ENCODE measurements around the gene MR1.

MR1 gene

DNA sequence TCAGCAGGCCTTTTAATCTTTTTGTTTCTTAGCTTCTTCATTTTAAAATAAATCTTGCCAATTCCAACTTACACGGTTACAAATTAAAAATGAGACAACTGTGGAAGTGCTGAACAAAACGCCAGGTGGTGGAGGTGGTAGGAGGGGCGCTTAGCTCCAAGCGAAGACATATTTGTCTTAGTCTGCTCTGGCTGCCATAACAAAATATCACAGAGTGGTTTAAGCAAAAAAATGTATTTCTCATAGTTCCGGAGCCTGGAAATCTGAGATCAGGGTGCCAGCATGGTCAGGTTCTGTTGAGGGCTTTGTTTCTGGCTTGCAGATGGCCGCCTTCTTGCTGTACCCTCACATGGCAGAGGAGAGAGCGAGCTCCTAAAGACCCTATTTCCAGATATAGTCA is 69.6 kb downstream of the MR1 start:
- Histone ChIP-seq H3K4me3 (ENCODE audit: low read depth, low read length) (no peak overlapping the region), H3K4me1 (ENCODE audit: control insufficient read depth, insufficient read depth, low read length) (peaks cover 65% of the 10 kb centered on the region), H3K27ac (ENCODE audit: low read depth, low read length) (no peak overlapping the region), H3K27me3 (ENCODE audit: control insufficient read depth, insufficient read depth, low read length) (peaks cover 84% of the 10 kb centered on the region), H3K36me3 (ENCODE audit: control insufficient read depth, insufficient read depth, low read length) (no peaks in the 10 kb centered on the region), H3K9ac (ENCODE audit: low read length) (no peak overlapping the region), H3K9me3 (ENCODE audit: control insufficient read depth, insufficient read depth, low read depth, low read length) (no peaks in the 10 kb centered on the region)

DNA sequence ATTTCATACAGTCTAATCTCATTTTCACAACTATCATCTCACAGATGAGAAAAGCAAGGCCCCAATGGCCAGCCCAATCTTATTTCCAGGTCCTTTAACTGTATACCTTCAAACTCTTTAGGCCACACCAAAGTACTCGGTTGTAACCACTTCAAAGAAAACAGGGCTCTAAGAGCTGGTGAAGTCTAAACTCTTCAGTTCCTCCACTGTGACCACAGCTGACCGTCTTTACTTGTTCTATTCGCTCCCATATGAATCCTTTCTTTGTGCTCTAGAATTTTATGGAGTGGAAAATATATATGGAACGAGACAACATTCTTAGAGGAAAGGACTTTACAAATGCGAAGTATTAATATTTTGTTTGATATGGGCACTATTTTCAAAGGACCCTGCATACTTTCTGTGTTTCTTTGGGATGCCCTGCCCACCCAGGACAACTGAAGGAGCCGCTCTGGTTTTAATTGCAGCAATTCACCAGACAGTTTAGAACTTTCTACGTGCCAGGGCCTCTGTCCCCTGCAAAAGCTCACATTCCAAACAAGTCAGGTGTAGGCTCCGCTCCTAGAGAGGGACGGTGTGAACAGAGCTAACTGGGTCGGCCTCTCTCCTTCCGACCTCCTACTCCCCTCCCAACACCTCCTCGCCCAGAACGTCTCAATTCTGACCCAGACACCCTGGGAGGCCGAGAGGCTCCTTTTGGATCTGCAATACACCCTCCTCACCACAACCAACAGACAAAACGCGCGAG is 70.4 kb downstream of the MR1 start:
- Histone ChIP-seq H3K27me3 (ENCODE audit: control insufficient read depth, insufficient read depth, low read length) (peaks cover 84% of the 10 kb centered on the region), H3K27ac (ENCODE audit: low read depth, low read length) (peak overlapping the region; percentile 82; the same call in 1 of the 2 replicates), H3K9ac (ENCODE audit: low read length) (peak overlapping the region; percentile 69), H3K4me1 (ENCODE audit: control insufficient read depth, insufficient read depth, low read length) (peaks cover 67% of the 10 kb centered on the region), H3K36me3 (ENCODE audit: control insufficient read depth, insufficient read depth, low read length) (no peaks in the 10 kb centered on the region), H3K9me3 (ENCODE audit: control insufficient read depth, insufficient read depth, low read depth, low read length) (no peaks in the 10 kb centered on the region), H3K4me3 (ENCODE audit: low read depth, low read length) (peak overlapping the region; percentile 77)

DNA sequence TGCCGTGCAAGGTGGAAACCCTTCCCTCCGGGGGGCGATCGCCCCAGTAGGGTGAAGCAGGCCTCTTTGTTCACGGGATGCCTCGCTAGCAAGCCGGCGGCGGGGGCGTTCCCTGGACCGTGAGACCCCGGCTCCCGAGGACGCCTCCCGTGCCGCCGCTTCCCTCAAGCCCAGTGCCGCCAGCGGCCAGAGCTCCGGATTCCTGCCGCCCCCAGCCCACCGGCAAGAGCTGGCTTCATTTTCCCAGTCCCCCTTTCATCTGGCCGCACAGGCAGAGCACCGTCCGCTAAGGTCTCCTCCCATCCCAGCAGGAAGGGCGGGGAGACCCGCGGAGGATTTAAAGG is 71.0 kb downstream of the MR1 start:
- H3K9me3 ChIP-seq (ENCODE audit: control insufficient read depth, insufficient read depth, low read depth, low read length) = no peaks in the 10 kb centered on the region
- peaks cover 67% of the 10 kb centered on the region for H3K4me1 ChIP-seq (ENCODE audit: control insufficient read depth, insufficient read depth, low read length)
- H3K36me3 ChIP-seq (ENCODE audit: control insufficient read depth, insufficient read depth, low read length) = no peaks in the 10 kb centered on the region
- H3K27ac ChIP-seq (ENCODE audit: low read depth, low read length) = peak overlapping the region; percentile 82; the same call in 1 of the 2 replicates
- H3K27me3 ChIP-seq (ENCODE audit: control insufficient read depth, insufficient read depth, low read length) = peaks cover 84% of the 10 kb centered on the region
- peak overlapping the region; percentile 77 for H3K4me3 ChIP-seq (ENCODE audit: low read depth, low read length)
- peak overlapping the region; percentile 69 for H3K9ac ChIP-seq (ENCODE audit: low read length)

DNA sequence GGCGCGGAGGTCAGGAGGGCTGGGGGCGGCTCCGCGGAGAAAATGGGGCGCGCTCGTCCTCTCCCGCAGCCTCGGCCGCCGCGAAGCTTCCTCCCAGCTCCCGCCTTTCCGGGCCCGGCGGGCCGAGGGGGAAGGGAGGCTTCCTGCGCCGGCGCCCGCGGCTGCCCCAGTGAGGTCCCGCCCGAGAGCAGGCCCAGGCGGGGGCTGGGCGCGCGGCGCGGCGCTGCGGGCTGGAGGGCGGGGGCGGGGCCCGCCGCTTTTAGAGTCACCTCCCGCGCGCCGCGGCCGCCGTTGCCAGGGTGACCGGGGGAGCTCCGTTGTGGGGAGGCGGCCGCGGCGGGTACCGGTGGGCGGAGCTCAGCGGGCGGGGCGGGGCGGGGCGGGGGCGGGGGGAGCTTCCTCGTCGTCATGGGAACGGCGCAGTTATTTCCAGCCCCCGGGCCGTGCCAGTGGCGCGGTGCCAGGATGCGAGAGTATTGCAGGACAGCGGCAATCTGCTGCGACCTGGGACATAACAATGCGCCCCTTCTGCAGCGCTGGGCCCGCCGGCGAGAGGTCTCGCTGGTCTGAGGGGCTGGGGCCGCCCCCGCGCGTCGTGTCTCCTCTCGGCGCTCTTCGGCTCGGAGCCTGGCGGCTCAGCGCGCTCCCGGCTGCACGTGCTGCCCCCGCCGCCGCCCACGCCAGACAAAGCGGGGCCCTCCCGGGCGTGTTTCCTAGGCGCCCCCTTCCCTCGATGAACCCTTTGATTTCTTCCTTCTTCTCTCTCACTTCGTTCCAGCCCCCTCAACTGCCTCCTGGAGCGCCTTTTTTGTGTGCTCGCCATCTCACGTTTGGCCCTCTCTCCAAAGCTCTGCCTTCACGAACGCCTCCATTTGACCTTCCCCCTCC is 71.6 kb downstream of the MR1 start:
- Histone ChIP-seq H3K4me1 (ENCODE audit: control insufficient read depth, insufficient read depth, low read length) (peaks cover 67% of the 10 kb centered on the region), H3K4me3 (ENCODE audit: low read depth, low read length) (peak overlapping the region; percentile 77), H3K36me3 (ENCODE audit: control insufficient read depth, insufficient read depth, low read length) (no peaks in the 10 kb centered on the region), H3K27ac (ENCODE audit: low read depth, low read length) (peak overlapping the region; percentile 82; the same call in 1 of the 2 replicates), H3K27me3 (ENCODE audit: control insufficient read depth, insufficient read depth, low read length) (peaks cover 81% of the 10 kb centered on the region), H3K9me3 (ENCODE audit: control insufficient read depth, insufficient read depth, low read depth, low read length) (no peaks in the 10 kb centered on the region), H3K9ac (ENCODE audit: low read length) (peak overlapping the region; percentile 69)

DNA sequence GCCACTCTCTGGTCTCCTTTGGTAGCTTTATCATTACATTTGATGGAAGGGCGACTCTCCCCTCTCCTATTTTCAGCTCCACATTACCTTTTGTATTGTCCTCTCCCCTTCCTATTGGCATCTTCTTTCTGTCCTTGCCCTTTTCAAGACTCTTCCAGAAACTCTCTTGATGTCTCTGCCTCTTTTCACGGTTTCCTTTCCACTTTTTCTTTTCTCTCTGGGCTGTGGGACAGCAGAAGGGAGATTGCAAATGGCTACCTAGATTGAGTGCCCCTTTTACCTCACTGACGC is 72.2 kb downstream of the MR1 start:
- Histone ChIP-seq H3K27ac (ENCODE audit: low read depth, low read length) (no peak overlapping the region), H3K4me1 (ENCODE audit: control insufficient read depth, insufficient read depth, low read length) (peaks cover 62% of the 10 kb centered on the region), H3K4me3 (ENCODE audit: low read depth, low read length) (peak overlapping the region; percentile 55), H3K36me3 (ENCODE audit: control insufficient read depth, insufficient read depth, low read length) (no peaks in the 10 kb centered on the region), H3K9me3 (ENCODE audit: control insufficient read depth, insufficient read depth, low read depth, low read length) (no peaks in the 10 kb centered on the region), H3K27me3 (ENCODE audit: control insufficient read depth, insufficient read depth, low read length) (peaks cover 81% of the 10 kb centered on the region), H3K9ac (ENCODE audit: low read length) (peak overlapping the region; percentile 35)

DNA sequence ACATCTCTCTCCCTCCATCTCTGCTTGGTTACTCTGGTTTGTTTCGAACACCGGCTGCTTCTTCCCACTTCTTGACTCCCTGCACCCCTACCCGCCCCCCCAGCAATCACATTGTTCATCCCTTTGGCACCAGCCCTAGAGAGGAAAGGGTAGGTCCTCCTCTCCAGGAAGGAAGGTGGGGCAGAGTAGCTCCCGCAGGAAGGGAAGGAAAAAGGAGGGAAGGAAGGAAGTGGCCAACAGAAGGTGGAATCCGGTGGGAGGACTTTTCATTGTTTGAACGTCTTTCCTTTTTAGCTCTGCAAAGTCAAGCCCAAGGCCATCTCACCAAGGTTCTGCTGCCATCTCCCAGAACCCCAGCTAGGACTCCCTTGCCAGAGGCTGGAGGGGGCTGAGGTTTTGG is 72.7 kb downstream of the MR1 start:
- H3K27me3 ChIP-seq (ENCODE audit: control insufficient read depth, insufficient read depth, low read length) = peaks cover 78% of the 10 kb centered on the region
- H3K27ac ChIP-seq (ENCODE audit: low read depth, low read length) = no peak overlapping the region
- no peaks in the 10 kb centered on the region for H3K9me3 ChIP-seq (ENCODE audit: control insufficient read depth, insufficient read depth, low read depth, low read length)
- H3K36me3 ChIP-seq (ENCODE audit: control insufficient read depth, insufficient read depth, low read length) = no peaks in the 10 kb centered on the region
- peaks cover 57% of the 10 kb centered on the region for H3K4me1 ChIP-seq (ENCODE audit: control insufficient read depth, insufficient read depth, low read length)
- H3K4me3 ChIP-seq (ENCODE audit: low read depth, low read length) = no peak overlapping the region
- no peak overlapping the region for H3K9ac ChIP-seq (ENCODE audit: low read length)

DNA sequence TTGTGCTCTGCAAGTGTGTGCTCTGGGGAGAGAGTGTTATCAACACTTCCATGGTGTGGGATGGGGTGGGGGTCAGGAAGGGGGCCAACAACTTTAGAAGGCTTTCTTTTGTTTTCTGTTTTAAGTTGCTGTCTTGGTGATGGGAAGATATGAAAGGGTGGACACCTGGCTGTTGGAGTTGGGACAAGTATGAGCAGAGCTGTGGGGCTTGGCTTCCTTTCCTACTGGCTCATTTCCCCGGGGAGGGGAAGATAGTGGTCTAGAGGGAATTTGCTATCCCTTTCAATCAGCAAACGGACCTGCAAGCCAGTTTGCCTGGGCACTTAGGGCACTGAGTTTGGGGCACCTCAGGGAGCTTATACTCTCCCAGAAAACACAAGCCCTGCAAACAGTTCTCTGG is 73.9 kb downstream of the MR1 start:
- H3K36me3 ChIP-seq (ENCODE audit: control insufficient read depth, insufficient read depth, low read length) = no peaks in the 10 kb centered on the region
- H3K27me3 ChIP-seq (ENCODE audit: control insufficient read depth, insufficient read depth, low read length) = peaks cover 75% of the 10 kb centered on the region
- no peak overlapping the region for H3K4me3 ChIP-seq (ENCODE audit: low read depth, low read length)
- no peaks in the 10 kb centered on the region for H3K9me3 ChIP-seq (ENCODE audit: control insufficient read depth, insufficient read depth, low read depth, low read length)
- H3K27ac ChIP-seq (ENCODE audit: low read depth, low read length) = no peak overlapping the region
- peaks cover 54% of the 10 kb centered on the region for H3K4me1 ChIP-seq (ENCODE audit: control insufficient read depth, insufficient read depth, low read length)
- H3K9ac ChIP-seq (ENCODE audit: low read length) = no peak overlapping the region

DNA sequence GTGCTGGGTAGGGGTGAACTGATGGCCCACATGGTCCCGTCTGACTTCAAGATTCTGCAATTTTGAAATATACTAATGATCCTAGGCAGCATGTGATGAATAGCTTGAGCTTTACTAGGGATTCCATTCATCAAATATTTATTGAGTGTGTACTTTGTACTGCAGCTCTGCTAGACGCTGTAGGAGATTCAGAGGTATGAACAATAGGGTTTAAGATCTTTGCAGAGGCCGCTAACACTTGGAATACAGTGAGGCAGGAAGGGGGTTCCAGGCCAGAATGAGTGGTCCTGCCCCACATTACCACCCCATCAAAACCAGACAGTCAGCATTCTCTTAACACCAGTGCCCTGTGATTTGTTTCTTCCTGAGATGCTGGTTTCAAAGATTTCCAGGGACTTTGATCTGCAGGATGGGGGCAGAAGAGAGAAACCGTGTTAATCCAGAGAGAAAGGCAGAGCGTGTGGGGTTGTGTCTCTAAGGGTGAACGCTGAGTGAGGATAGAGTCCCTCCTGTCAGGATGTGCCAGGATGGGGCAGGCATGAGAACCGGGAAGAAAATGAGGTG is 74.6 kb downstream of the MR1 start:
- no peak overlapping the region for H3K27ac ChIP-seq (ENCODE audit: low read depth, low read length)
- no peaks in the 10 kb centered on the region for H3K36me3 ChIP-seq (ENCODE audit: control insufficient read depth, insufficient read depth, low read length)
- no peaks in the 10 kb centered on the region for H3K9me3 ChIP-seq (ENCODE audit: control insufficient read depth, insufficient read depth, low read depth, low read length)
- H3K27me3 ChIP-seq (ENCODE audit: control insufficient read depth, insufficient read depth, low read length) = peaks cover 69% of the 10 kb centered on the region
- no peak overlapping the region for H3K9ac ChIP-seq (ENCODE audit: low read length)
- H3K4me1 ChIP-seq (ENCODE audit: control insufficient read depth, insufficient read depth, low read length) = peaks cover 54% of the 10 kb centered on the region
- no peak overlapping the region for H3K4me3 ChIP-seq (ENCODE audit: low read depth, low read length)

DNA sequence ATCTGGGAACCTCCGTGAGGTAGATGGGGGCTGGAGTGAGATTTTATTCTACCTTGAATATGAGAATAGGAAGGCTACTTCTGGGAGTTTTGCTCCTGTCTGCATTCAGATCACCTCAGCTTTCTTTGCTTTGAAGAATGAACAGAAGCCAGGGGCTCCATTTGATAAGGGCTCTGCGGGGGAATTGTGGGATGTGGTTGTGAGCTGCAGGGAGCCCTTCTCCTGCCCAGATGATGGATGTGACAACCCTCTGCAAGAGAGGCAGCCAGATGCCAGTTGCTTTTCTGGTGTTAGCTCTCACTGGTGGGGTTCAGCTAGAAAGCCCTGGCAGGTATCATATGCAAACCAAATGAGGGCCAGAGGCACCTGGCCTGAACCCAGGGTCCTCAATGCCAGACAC is 76.2 kb downstream of the MR1 start:
- Histone ChIP-seq H3K4me1 (ENCODE audit: control insufficient read depth, insufficient read depth, low read length) (peaks cover 51% of the 10 kb centered on the region), H3K9me3 (ENCODE audit: control insufficient read depth, insufficient read depth, low read depth, low read length) (no peaks in the 10 kb centered on the region), H3K9ac (ENCODE audit: low read length) (no peak overlapping the region), H3K27me3 (ENCODE audit: control insufficient read depth, insufficient read depth, low read length) (peaks cover 56% of the 10 kb centered on the region), H3K27ac (ENCODE audit: low read depth, low read length) (no peak overlapping the region), H3K36me3 (ENCODE audit: control insufficient read depth, insufficient read depth, low read length) (no peaks in the 10 kb centered on the region), H3K4me3 (ENCODE audit: low read depth, low read length) (no peak overlapping the region)

All from HUES6 (cell line).